CD8-positive, alpha-beta memory T cell (primary cell): ENCODE results near the gene PDXDC1. TPM values are rescaled to one million over a fixed set of nuclear protein-coding genes. Genes with fewer than 3 reads are reported as not detected.
A peak's percentile ranks its signal among the peaks of the same experiment; 100 is the strongest.

Source experiments
- CTCF ChIA-PET: fragments of 350-600 bp; sonication (Branson Sonifier 250); formaldehyde crosslinking; loops from one replicate; lab custom pipeline; 2021; ENCODE audit warnings: antibody characterized with exemption; lab: Charles Lee
- POLR2A ChIA-PET: fragments of 350-600 bp; sonication (Branson Sonifier 250); formaldehyde crosslinking; loops from one replicate; lab custom pipeline; 2021; ENCODE audit warnings: antibody characterized with exemption; lab: Charles Lee
- DNase-seq, 5 donors: peaks; one replicate each; pipeline versions ENCODE4 v3.0.0 to v3.0.0-alpha.2; 2020 to 2022; ENCODE audit warnings: mixed read lengths in 1 of 5
- H3K27ac ChIP-seq: one replicate; pipeline ENCODE4 v1.7.0; 2013; ENCODE audit warnings: low read depth, mild to moderate bottlenecking, low read length, moderate library complexity
- H3K27me3 ChIP-seq: 2 replicates; pipeline ENCODE4 v1.7.0; 2013; ENCODE audit warnings: low read length, mild to moderate bottlenecking; ENCODE audit not compliant: insufficient read depth, poor library complexity, severe bottlenecking
- H3K36me3 ChIP-seq: 2 replicates; pipeline ENCODE4 v1.7.0; 2013; ENCODE audit warnings: mild to moderate bottlenecking, low read length, moderate library complexity; ENCODE audit not compliant: insufficient read depth
- H3K4me1 ChIP-seq: 2 replicates; pipeline ENCODE4 v1.7.0; 2013; ENCODE audit warnings: mild to moderate bottlenecking, low read length, moderate library complexity; ENCODE audit not compliant: insufficient read depth
- H3K4me3 ChIP-seq: 2 replicates; pipeline ENCODE4 v1.7.0; 2013; ENCODE audit warnings: mild to moderate bottlenecking, low read length
- H3K9me3 ChIP-seq: 2 replicates; pipeline ENCODE4 v1.7.0; 2013; ENCODE audit warnings: mild to moderate bottlenecking, low read length
- H3K27ac Mint-ChIP-seq, 8 donors: one replicate each; pipeline ENCODE4 v1.8.0; 2020 to 2021; ENCODE audit warnings: mixed read lengths in 8 of 8, mild to moderate bottlenecking in 6 of 8, inconsistent platforms in 3 of 8, moderate library complexity in 3 of 8
- H3K27me3 Mint-ChIP-seq, 2 donors: one replicate each; pipeline ENCODE4 v1.8.0; 2020 to 2021; ENCODE audit warnings: mixed read lengths in 2 of 2, mild to moderate bottlenecking in 1 of 2, moderate library complexity in 1 of 2
- H3K36me3 Mint-ChIP-seq, 3 donors: one replicate each; pipeline ENCODE4 v1.8.0; 2020 to 2021; ENCODE audit warnings: mixed read lengths in 3 of 3, inconsistent platforms in 1 of 3, mild to moderate bottlenecking in 1 of 3
- H3K4me1 Mint-ChIP-seq, 3 donors: one replicate each; pipeline ENCODE4 v1.8.0; 2020 to 2021; ENCODE audit warnings: mixed read lengths in 3 of 3, inconsistent platforms in 1 of 3, mild to moderate bottlenecking in 1 of 3
- H3K4me3 Mint-ChIP-seq, 7 donors: one replicate each; pipeline ENCODE4 v1.8.0; 2020 to 2021; ENCODE audit warnings: mixed read lengths in 7 of 7, mild to moderate bottlenecking in 6 of 7, moderate library complexity in 4 of 7, inconsistent platforms in 2 of 7
- H3K9me3 Mint-ChIP-seq, 5 donors: one replicate each; pipeline ENCODE4 v1.8.0; 2020 to 2022; ENCODE audit warnings: mixed read lengths in 5 of 5, mild to moderate bottlenecking in 3 of 5, moderate library complexity in 2 of 5, inconsistent platforms in 1 of 5
- polyA plus RNA-seq: library from polyadenylated mRNA; unstranded; fragments of 300-500 nt; fragmentation: Illumina TruSeq; gene quantifications from one replicate; pipeline ENCODE4 v1.2.3, GENCODE V29; 2021
- total RNA-seq, 2 experiments: library from RNA; stranded (reverse); gene quantifications; one replicate each; pipeline ENCODE4 v1.2.3, GENCODE V29; 2021

The PDXDC1 gene
- total and polyA plus RNA-seq, 3 experiments from 2014 or later: 39.5 to 58.5 (median 55.5) TPM

GRCh38 chr16:15031179-15031578 is 56.4 kb downstream of the PDXDC1 start:
- Histone ChIP-seq H3K9me3 (no peaks in the 10 kb centered on the region), H3K4me1 (peaks cover 3% of the 10 kb centered on the region), H3K36me3 (peaks cover 47% of the 10 kb centered on the region), H3K4me3 (no peak overlapping the region), H3K27ac (no peak overlapping the region), H3K27me3 (no peaks in the 10 kb centered on the region)
- Mint-ChIP-seq H3K36me3 (peaks cover 5 to 89% (median 27%) of the 10 kb centered on the region in 3 donors), H3K9me3 (no peaks in the 10 kb centered on the region), H3K4me3 (peak overlapping the region in 4 of 7 donors; percentile 10 to 64 (median 38)), H3K4me1 (peaks cover 22 to 28% (median 22%) of the 10 kb centered on the region in 3 donors), H3K27ac (peak overlapping the region; percentile 51 to 88 (median 72)), H3K27me3 (no peaks in the 10 kb centered on the region)
- CTCF ChIA-PET: interaction anchor here (0.6 to 1.4 kb wide), 2 partner anchors 15 to 22 kb away, joined by 3 read pairs; no protein-coding TSS in a partner anchor
- no peak for DNase-seq
- POLR2A ChIA-PET: no interaction called here

- no peaks in the 10 kb centered on the region for H3K27me3 Mint-ChIP-seq
- H3K36me3 Mint-ChIP-seq: peaks cover 5 to 90% (median 27%) of the 10 kb centered on the region in 3 donors
- no peaks in the 10 kb centered on the region for H3K9me3 Mint-ChIP-seq
- Histone ChIP-seq H3K27me3 (no peaks in the 10 kb centered on the region), H3K27ac (no peak overlapping the region), H3K36me3 (peaks cover 50% of the 10 kb centered on the region), H3K9me3 (no peaks in the 10 kb centered on the region), H3K4me1 (peaks cover 3% of the 10 kb centered on the region), H3K4me3 (no peak overlapping the region)
- CTCF ChIA-PET: interaction anchor here (1.4 kb wide), 1 partner anchor 15 kb away, joined by 3 read pairs; no protein-coding TSS in a partner anchor
- DNase-seq: no peak
- H3K4me3 Mint-ChIP-seq: peak overlapping the region in 4 of 7 donors; percentile 10 to 64 (median 38)
- peaks cover 22 to 28% (median 22%) of the 10 kb centered on the region in 3 donors for H3K4me1 Mint-ChIP-seq
- peak overlapping the region; percentile 51 to 88 (median 72) for H3K27ac Mint-ChIP-seq
- POLR2A ChIA-PET: no interaction called here
These were observed 56.8 kb downstream of the PDXDC1 start for GRCh38 chr16:15031586-15031985.

DNA sequence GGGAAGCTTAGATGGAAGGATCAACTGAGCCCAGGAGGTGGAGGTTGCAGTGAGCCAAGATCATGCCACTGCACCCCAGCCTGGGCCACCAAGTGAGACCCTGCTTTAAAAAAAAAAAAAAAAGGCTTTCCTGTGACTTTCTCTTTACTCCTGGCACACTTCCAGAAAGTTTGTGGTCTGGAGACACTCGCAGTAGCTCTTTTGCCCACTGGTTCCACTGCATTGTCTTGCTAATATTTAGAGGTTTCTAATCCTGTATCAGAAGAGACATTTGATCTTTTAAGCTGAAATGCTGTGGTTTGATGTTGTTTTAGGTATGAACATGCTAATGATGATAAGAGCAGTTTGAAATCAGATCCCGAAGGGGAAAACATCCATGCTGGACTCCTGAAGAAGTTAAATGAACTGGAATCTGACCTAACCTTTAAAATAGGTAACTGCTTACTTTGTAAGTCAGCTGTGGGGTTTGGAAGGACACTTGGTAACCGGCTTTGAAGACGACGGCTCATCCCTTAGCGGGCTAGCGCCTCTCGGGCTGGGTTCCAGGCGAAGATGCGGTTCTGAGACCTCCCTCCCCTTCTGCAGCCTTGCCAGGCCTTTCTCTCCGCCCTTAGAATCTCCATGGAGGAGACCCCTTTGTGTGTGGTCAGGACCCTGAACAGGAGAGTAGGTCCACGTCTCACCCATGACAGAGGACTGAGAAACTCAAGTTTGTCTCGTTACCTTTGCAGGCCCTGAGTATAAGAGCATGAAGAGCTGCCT is 57.9 kb downstream of the PDXDC1 start:
- H3K27me3 ChIP-seq: no peaks in the 10 kb centered on the region
- POLR2A ChIA-PET: no interaction called here
- Mint-ChIP-seq H3K36me3 (peaks cover 5 to 91% (median 27%) of the 10 kb centered on the region in 3 donors), H3K9me3 (no peaks in the 10 kb centered on the region), H3K4me3 (peak overlapping the region in 1 of 7 donors; percentile 41), H3K27ac (peak overlapping the region in 5 of 8 donors; percentile 56 to 74 (median 63)), H3K27me3 (no peaks in the 10 kb centered on the region), H3K4me1 (peaks cover 22 to 28% (median 22%) of the 10 kb centered on the region in 3 donors)
- CTCF ChIA-PET: no interaction called here
- peak in 2 of 5 donors; percentile 23 to 29 for DNase-seq
- no peak overlapping the region for H3K27ac ChIP-seq
- H3K4me3 ChIP-seq: no peak overlapping the region
- peaks cover 58% of the 10 kb centered on the region for H3K36me3 ChIP-seq
- no peaks in the 10 kb centered on the region for H3K9me3 ChIP-seq
- peaks cover 3% of the 10 kb centered on the region for H3K4me1 ChIP-seq

DNA sequence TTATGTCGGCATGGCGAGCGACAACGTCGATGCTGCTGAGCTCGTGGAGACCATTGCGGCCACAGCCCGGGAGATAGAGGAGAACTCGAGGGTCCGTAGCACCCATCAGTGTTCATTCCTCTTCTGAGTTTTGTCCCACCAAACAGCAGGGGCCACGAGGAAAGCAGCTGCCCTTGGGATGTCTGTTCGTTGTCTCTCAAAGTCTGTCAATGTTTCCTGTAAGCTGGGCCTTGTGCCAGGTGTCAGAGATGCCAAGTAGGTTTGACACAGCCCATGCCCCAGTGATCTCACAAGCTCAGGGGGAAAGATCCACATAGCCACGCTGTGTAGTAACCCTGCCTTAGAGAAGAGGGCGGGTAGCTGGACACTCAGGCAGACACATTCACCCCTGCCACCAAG is 58.5 kb downstream of the PDXDC1 start:
- Mint-ChIP-seq H3K27me3 (no peaks in the 10 kb centered on the region), H3K9me3 (no peaks in the 10 kb centered on the region), H3K4me3 (no peak overlapping the region), H3K36me3 (peaks cover 5 to 91% (median 26%) of the 10 kb centered on the region in 3 donors), H3K27ac (peak overlapping the region in 3 of 8 donors; percentile 6 to 86 (median 40)), H3K4me1 (peaks cover 19 to 24% (median 22%) of the 10 kb centered on the region in 3 donors)
- Histone ChIP-seq H3K9me3 (no peaks in the 10 kb centered on the region), H3K36me3 (peaks cover 60% of the 10 kb centered on the region), H3K4me3 (no peak overlapping the region), H3K4me1 (peaks cover 3% of the 10 kb centered on the region), H3K27me3 (no peaks in the 10 kb centered on the region), H3K27ac (no peak overlapping the region)
- ChIA-PET CTCF (no interaction called here), POLR2A (no interaction called here)
- DNase-seq: no peak

DNA sequence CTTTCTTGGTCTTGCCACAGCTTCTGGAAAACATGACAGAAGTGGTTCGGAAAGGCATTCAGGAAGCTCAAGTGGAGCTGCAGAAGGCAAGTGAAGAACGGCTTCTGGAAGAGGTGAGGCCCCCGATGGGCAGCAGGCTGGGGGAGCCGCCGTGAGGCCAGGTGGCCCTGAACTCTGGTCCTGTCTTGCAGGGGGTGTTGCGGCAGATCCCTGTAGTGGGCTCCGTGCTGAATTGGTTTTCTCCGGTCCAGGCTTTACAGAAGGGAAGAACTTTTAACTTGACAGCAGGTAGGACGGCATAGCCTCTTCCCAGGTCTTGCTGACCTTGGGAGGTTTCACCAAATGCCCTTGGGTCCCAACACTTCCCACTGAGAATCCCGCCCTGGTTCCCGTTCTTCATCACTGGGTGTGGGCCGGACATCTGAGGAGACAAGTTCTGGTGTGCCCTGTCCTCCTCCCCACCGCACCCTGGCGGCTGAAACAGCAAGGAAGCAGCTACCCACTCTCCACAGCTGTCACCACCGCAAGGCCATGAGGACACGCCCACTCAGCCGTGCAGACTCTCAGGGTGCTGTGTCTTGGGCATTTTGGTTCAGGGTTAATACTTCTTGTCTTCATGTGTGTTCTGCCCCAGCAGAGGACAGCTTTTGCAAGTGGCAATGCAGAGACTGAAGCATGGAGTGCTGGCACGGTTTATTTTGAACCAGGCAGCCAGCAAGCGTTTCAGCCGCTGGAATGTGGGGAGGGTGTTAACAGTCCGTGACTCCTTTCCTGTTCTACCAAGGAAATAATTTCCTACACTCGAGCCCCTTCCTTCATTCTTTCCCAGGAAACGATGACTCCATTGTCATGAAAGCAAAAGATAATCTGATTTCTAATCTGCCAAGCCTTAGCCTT is 59.7 kb downstream of the PDXDC1 start:
- Histone ChIP-seq H3K4me3 (no peak overlapping the region), H3K9me3 (no peaks in the 10 kb centered on the region), H3K36me3 (peaks cover 69% of the 10 kb centered on the region), H3K4me1 (peaks cover 3% of the 10 kb centered on the region), H3K27ac (no peak overlapping the region), H3K27me3 (no peaks in the 10 kb centered on the region)
- H3K9me3 Mint-ChIP-seq: no peaks in the 10 kb centered on the region
- no peak overlapping the region for H3K4me3 Mint-ChIP-seq
- no peaks in the 10 kb centered on the region for H3K27me3 Mint-ChIP-seq
- CTCF ChIA-PET: no interaction called here
- H3K27ac Mint-ChIP-seq: peak overlapping the region in 3 of 8 donors; percentile 36 to 41 (median 37)
- peaks cover 5 to 91% (median 23%) of the 10 kb centered on the region in 3 donors for H3K36me3 Mint-ChIP-seq
- POLR2A ChIA-PET: no interaction called here
- no peak for DNase-seq
- H3K4me1 Mint-ChIP-seq: peaks cover 16 to 22% (median 21%) of the 10 kb centered on the region in 3 donors

DNA sequence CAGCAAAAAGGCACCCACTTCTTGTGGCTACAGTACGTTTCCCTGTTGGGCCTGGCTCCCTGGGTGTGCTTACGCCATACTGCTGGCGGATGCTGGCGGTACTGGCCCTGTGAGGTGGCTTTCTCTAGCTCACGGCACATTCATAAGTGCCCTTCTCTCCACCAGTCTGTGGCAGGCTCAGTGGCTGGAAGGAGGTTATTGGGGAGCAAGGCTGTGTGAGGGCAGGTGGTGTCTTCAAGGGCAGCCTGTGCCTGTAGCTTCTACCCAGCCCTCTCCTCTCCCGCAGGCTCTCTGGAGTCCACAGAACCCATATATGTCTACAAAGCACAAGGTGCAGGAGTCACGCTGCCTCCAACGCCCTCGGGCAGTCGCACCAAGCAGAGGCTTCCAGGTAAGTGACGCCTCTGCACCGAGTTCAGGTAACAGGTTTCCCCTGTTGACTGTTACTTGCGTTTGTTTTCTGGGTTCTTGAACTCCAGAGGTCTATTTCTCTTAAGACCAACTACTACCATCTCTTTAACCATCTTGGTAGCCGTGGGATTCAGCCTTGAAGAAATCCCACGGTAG is 60.4 kb downstream of the PDXDC1 start:
- ChIA-PET CTCF (no interaction called here), POLR2A (no interaction called here)
- no peaks in the 10 kb centered on the region for H3K9me3 Mint-ChIP-seq
- no peak overlapping the region for H3K4me3 Mint-ChIP-seq
- no peak for DNase-seq
- peaks cover 16 to 22% (median 21%) of the 10 kb centered on the region in 3 donors for H3K4me1 Mint-ChIP-seq
- H3K27me3 Mint-ChIP-seq: no peaks in the 10 kb centered on the region
- H3K27ac Mint-ChIP-seq: peak overlapping the region in 1 of 8 donors; percentile 37
- Histone ChIP-seq H3K4me1 (peaks cover 3% of the 10 kb centered on the region), H3K27me3 (no peaks in the 10 kb centered on the region), H3K4me3 (no peak overlapping the region), H3K9me3 (no peaks in the 10 kb centered on the region), H3K36me3 (peaks cover 76% of the 10 kb centered on the region), H3K27ac (no peak overlapping the region)
- H3K36me3 Mint-ChIP-seq: peaks cover 5 to 96% (median 28%) of the 10 kb centered on the region in 3 donors

GRCh38 chr16:15037003-15037402 is 62.2 kb downstream of the PDXDC1 start:
- Mint-ChIP-seq H3K27ac (peak overlapping the region in 1 of 8 donors; percentile 40), H3K36me3 (peaks cover 0 to 98% (median 26%) of the 10 kb centered on the region in 3 donors), H3K27me3 (no peaks in the 10 kb centered on the region), H3K9me3 (no peaks in the 10 kb centered on the region), H3K4me1 (peaks cover 5 to 8% (median 7%) of the 10 kb centered on the region in 3 donors), H3K4me3 (no peak overlapping the region)
- H3K36me3 ChIP-seq: peaks cover 75% of the 10 kb centered on the region
- H3K27ac ChIP-seq: no peak overlapping the region
- H3K4me1 ChIP-seq: peaks cover 3% of the 10 kb centered on the region
- POLR2A ChIA-PET: no interaction called here
- H3K4me3 ChIP-seq: no peak overlapping the region
- CTCF ChIA-PET: no interaction called here
- H3K9me3 ChIP-seq: no peaks in the 10 kb centered on the region
- H3K27me3 ChIP-seq: no peaks in the 10 kb centered on the region
- DNase-seq: no peak
